Fibroblast of skin of right biceps (primary cell): ENCODE results near the gene NUBPL.
"Not testable (repeated sequence)": the region's sequence is repeated elsewhere in the genome, so short reads cannot be mapped to it uniquely, and the experiment has no call there.

ENCODE experiments used
- DNase-seq: peaks from one replicate; pipeline ENCODE4 v3.0.0-alpha.2; 2013

Gene NUBPL

DNA sequence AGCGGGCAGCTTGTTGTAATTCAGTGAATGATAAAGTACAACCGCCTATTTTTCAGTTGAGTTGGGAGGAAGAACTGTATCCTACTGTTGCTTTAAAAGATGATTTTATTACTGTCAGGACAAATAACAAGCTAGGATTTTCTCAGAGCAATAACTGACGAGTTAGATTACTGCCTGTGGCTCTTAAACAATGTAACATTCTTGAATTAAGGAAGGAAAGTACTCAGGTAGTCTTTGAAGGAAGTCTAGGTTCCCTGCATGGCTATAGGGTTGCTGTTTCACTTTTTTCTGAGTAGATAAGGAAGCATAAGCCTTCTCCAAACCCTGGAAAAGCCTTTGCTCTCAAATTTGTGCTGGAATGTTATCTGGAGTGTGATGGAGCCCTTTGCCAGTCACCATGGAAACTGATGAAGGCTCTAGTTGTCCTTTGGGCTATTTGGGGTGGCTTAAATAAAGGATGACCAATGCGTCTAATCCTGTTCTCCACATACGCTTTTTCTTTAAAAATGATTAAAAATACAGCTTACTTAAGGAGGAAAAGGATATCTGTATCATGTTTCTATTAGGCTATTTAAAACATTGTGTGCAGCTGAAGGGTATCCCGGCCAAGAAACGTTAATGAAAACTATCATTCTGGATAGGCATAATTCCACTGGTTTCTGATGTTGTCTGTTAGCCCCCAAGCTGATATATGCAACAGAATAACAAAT is 17.7 kb downstream of the NUBPL start:
- DNase-seq: no peak

DNA sequence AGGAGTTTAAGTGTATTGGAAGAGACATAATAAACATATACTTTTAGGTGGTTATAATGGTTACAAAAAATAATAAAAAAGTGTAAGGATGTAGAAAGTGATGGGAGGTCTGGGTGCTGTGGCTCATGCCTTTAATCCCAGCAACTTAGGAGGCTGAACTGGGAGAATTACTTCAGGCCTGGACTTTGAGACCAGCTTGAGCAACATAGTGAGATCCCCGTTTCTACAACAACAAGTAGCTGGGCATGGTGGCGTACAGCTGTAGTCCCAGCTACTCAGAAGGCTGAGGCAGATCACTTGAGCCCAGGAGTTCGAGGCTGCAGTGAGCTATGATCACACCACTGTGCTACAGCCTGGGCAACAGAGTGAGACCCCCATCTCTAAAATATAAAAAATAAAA is 19.0 kb downstream of the NUBPL start:
- no peak for DNase-seq

DNA sequence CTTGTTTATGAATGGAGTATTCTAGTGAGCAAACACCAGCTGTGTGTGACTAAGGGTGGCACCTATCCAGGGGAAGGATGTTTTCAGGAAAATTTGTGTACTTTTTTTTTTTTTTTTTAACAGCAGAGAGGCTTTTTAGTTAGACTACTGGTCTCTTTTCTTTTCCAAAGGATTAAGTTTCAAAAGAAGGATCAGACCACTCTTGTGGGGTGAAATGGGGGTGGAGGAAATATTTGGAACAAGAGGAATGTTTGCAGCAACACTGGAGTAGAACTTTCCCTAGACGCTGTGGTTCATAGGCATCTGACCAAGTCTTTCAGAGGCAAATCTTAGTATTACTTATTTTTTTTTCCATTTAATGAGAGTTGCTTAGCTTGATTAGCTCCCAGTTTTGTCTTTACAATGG is 21.1 kb downstream of the NUBPL start:
- peak; percentile 61 for DNase-seq

- DNase-seq: no peak
These were observed 21.7 kb downstream of the NUBPL start for GRCh38 chr14:31582836-31583452.

DNA sequence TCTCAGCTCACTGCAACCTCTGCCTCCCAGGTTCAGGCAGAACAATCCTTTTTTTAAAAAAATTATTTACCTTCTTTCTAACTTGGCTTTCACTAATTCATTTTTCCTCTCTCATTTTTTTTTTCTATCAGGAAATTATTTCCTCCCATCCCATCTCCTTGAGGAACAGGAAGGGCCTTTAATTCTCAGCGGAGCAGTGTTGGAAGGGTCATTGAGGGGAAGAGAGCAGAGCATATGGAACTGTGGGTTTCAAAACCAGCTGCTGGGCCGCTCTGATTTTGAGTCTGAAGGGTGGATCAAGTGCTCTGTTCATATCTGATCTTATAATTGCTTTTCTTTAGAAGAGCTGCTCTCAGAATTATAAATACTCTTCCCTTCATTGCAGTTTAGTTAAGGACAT is 29.0 kb downstream of the NUBPL start:
- no peak for DNase-seq

- no peak for DNase-seq
These were observed 30.9 kb downstream of the NUBPL start for GRCh38 chr14:31592122-31592521.

- DNase-seq: peak; percentile 74
These were observed 31.4 kb downstream of the NUBPL start for GRCh38 chr14:31592631-31593030.

DNA sequence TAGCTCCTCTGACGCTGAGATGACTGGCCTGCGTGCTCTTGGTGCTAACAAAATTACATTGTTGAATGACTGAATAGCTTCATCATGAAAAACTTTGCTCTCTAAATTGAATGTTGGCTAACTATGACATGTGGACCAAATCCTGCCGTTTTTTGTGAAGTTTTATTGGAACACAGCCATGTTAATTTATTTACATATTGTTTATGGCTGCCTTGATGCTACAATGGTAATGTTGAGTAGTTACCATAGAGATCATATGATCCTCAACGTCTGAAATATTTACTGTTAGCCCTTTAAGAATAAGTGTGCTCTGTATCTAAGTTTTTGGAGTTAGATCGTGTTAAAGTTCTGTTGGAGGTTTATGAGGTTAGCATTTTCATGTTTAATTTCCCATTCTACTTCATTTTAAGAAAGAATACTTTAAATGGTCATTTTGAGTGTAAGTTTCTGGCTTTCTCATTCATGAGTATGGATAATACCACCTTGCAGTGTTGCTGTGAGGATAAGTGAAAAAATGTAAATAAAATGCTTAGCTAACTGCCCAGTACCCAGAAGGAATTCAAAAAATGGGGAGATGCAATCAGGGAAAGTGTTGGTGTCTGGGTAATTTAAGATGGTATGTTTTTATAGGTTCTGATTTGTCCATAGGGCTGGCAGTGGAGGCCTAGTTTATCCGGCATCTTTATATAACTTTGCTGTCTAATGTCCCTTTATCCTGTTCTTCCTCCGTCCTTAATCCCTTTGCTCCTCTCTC is 35.3 kb downstream of the NUBPL start:
- DNase-seq: peak; percentile 4

- DNase-seq: no peak
These were observed 44.5 kb downstream of the NUBPL start for GRCh38 chr14:31605702-31606101.

- no peak for DNase-seq
These were observed 50.7 kb downstream of the NUBPL start for GRCh38 chr14:31611778-31612433.

DNA sequence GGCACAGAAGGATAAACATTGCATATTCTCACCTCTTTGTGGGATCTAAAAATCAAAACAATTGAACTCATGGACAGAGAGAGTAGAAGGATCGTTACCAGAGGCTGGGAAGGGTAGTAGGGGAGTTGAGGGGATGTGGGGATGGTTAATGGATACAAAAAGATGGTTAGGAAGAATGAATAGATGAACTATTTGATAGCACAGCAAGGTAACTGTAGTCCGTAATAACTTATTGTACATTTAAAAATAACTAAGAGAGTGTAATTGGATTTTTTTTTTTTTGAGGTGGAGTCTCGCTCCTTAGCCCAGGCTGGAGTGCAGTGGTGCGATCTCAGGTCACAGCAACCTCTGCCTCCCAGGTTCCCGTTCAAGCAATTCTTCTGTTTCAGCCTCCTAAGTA is 52.0 kb downstream of the NUBPL start:
- DNase-seq: no peak

GRCh38 chr14:31618884-31619283 is 57.7 kb downstream of the NUBPL start:
- not testable (repeated sequence) for DNase-seq

DNA sequence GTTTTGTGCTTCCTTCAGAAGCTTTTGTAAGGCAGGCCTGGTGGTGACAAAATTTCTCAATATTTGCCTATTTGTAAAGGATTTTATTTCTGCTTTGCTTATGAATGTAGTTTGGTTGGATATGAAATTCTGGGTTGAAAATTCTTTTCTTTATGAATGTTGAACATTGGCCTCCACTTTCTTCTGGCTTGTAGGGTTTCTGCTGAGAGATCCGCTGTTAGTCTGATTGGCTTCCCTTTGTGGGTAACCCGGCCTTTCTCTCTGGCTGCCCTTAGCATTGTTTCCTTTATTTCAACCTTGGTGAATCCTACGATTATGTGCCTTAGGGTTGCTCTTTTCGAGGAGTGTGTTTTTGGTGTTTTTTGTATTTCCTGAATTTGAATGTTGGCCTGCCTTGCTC is 58.2 kb downstream of the NUBPL start:
- no peak for DNase-seq

GRCh38 chr14:31620898-31621297 is 59.7 kb downstream of the NUBPL start:
- not testable (repeated sequence) for DNase-seq

GRCh38 chr14:31622060-31622459 is 60.9 kb downstream of the NUBPL start:
- DNase-seq: no peak

DNA sequence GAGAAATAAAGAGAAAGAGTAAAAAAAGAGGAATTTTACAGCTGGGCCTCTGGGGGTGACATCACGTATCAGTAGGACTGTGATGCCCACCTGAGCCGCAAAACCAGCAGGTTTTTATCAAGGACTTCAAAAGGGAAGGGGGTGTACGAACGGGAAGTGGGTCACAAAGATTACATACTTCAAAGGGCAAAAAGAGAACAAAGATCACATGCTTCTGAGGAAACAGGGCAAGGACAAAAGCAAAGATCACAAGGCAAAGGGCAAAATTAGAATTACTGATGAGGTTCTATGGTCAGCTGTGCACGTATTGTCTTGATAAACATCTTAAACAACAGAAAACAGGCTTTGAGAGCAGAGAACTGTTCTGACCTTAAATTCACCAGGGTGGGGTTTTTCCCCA is 91.7 kb downstream of the NUBPL start:
- not testable (repeated sequence) for DNase-seq

- no peak for DNase-seq
These were observed 96.7 kb downstream of the NUBPL start for GRCh38 chr14:31657917-31658316.

DNA sequence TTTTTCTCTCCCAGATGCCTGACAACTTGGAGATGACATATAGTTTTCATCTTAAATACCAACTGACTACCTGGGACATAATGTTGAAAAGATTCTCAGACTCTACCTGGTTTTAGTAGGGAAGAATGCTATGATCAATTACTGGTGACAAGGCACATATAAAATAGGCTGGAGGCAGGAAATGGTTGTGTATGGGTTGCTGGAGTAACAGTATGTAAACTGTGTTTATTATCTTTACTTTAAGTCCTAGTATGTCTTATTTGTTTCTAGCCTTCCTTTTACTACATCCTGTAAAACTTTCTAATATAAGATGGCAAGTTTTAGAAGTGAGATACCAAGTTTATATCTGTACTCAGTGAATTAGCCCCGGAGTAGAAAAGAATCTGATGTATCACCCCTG is 98.1 kb downstream of the NUBPL start:
- DNase-seq: no peak

GRCh38 chr14:31660191-31660590 is 99.0 kb downstream of the NUBPL start:
- DNase-seq: no peak

GRCh38 chr14:31660728-31661127 is 99.5 kb downstream of the NUBPL start:
- no peak for DNase-seq

DNA sequence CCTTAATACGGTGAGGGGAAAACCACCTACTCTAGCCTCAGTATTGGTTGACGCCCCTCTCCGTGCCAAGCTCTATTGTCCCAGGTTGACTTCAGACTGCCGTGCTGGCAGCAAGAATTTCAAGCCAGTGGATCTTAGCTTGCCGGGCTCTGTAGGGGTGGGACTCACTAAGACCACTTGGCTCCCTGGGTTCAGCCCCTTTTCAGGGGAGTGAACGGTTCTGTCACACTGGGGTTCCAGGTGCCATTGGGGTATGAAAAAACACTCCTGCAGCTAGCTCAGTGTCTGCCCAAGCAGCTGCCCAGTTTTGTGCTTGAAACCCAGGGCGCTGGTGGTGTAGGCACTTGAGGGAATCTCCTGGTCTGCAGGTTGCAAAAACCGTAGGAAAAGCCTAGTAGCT is 107.1 kb downstream of the NUBPL start:
- DNase-seq: no peak

GRCh38 chr14:31672709-31673108 is 111.5 kb downstream of the NUBPL start:
- DNase-seq: no peak

DNA sequence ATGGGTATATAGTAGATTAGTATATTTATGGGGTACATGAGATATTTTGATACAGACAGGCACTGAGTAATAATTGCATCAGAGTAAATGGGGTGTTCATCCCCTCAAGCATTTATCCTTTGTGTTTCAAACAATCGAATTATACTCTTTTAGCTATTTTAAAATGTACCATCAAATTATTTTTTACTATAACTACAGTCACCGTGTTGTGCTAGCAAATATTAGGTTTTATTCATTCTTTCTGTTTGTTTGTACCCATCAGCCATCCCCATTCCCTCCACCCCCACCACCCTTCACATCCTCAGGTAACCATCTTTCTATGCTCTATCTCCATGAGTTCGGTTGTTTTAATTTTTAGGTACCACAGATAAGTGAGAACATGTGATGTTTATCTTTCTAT is 115.8 kb downstream of the NUBPL start:
- DNase-seq: no peak

DNA sequence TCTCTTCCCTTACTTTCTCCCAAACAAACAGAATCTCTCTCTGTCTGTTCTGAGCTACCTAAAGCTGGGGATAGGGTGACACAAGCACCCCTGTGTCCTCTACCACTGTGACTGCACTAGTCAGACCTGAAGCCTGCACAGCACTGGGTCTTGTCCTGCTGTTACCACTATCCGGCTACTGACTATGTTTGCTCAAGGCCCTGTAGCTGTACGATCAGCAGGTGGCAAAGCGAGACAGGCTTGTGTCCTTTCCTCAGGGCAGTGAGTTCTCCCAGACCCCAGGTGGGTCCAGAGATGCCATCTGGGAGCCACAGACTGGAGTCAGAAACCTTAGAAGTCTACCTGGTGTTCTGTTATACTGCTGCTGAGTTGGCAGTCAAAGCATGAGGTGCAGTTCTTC is 116.4 kb downstream of the NUBPL start:
- no peak for DNase-seq
